Ovary (tissue), 9 donors: ENCODE results near the gene PRLH. TPM values are rescaled to one million over a fixed set of nuclear protein-coding genes. Genes with fewer than 3 reads are reported as not detected.
A peak's percentile ranks its signal among the peaks of the same experiment; 100 is the strongest.

Experiments used
- DNase-seq, 5 donors: peaks; one replicate each; pipeline ENCODE4 v3.0.0-alpha.2; 2019 to 2020
- H3K27ac ChIP-seq, 2 donors: fragments of 200-600 bp; one replicate each; pipeline versions ENCODE4 v1.5.1 to v1.8.0; 2019 to 2022
- H3K27me3 ChIP-seq: fragments of 200-600 bp; one replicate; pipeline ENCODE4 v1.8.0; 2022
- H3K36me3 ChIP-seq: fragments of 200-600 bp; sonication (generic); one replicate; pipeline ENCODE4 v1.5.1; 2019
- H3K4me1 ChIP-seq: one replicate; pipeline ENCODE4 v1.8.1; 2013; ENCODE audit warnings: mild to moderate bottlenecking, moderate library complexity; ENCODE audit not compliant: insufficient read depth
- H3K4me3 ChIP-seq: fragments of 200-600 bp; sonication (generic); one replicate; pipeline ENCODE4 v1.5.1; 2017
- H3K9me3 ChIP-seq, 2 donors: fragments of 200-600 bp in 1 of 2; sonication (generic) in 1 of 2; one replicate each; pipeline versions ENCODE4 v1.5.1 to v1.8.1; 2013 to 2019; ENCODE audit warnings: mild to moderate bottlenecking in 1 of 2, moderate library complexity in 1 of 2
- EP300 ChIP-seq: sonication (generic); formaldehyde crosslinking; IDR thresholded peaks from one replicate; pipeline ENCODE4 v1.6.1; 2017; ENCODE audit warnings: antibody characterized with exemption
- POLR2A ChIP-seq: fragments of 450-650 bp; IDR thresholded peaks from one replicate; pipeline ENCODE4 v1.6.1; 2017; ENCODE audit warnings: antibody characterized with exemption, mild to moderate bottlenecking, moderate library complexity
- WGBS, 3 donors: extraction: QIAGEN DNeasy Blood & Tissue Kit in 1 of 3; methylation state at CpG; one replicate each; pipeline versions ENCODE4 v1.1.5 to v1.1.7; 2013 to 2017; 5-methylcytosine and 5-hydroxymethylcytosine counted together
- intact Hi-C, 4 donors: fragments of 100-400 bp; cut with DNase I; formaldehyde crosslinking; loops; one replicate each; pipeline versions ENCODE4 v1.11.0 to v1.15.1; 2022 to 2023
- polyA plus RNA-seq, 2 donors: library from polyadenylated mRNA; stranded (reverse); fragments of 200-250 nt in 1 of 2; fragments of 350-450 nt in 1 of 2; fragmentation: Illumina TruSeq in 1 of 2; extraction: RNeasy Lipid Tissue Mini Kit (QIAGEN cat#74804) in 1 of 2; gene quantifications; one replicate each; pipeline ENCODE4 v1.2.3, GENCODE V29; 2013 to 2014
- total RNA-seq, 7 donors: library from RNA; depleted of rRNA in 2 of 7; stranded (reverse); fragments of >200 nt in 2 of 7; fragmentation: NEBNext Ultra II Directional in 3 of 7; extraction: Animal tissue kit (Norgen Biotek cat#: 25700) in 3 of 7; gene quantifications; one replicate each; pipeline versions ENCODE4 v1.1.0 to v1.2.4, GENCODE V29; 2016 to 2023
- TF ChIP-seq, protein P1 (sequence below), 3 donors: fragments of 450-650 bp in 2 of 3; fragments of 200-600 bp in 1 of 3; IDR thresholded peaks; one replicate each; pipeline versions ENCODE4 v1.5.1 to v1.8.0; 2016 to 2022; ENCODE audit warnings: antibody characterized with exemption in 3 of 3, mild to moderate bottlenecking in 1 of 3
- donor health status: DM: no; HTN: no; CAD: no; lungs with moderate emphysema.
- donor health status: DM: no; HTN: no; CAD: no.
- donor health status: Bipolar disorder and iron deficiency.
- donor health status: DM: yes; HTN: yes; CAD: no.
- donor health status: DM: no; HTN: no; CAD: no.
- donor health status: DM: yes; HTN: yes; CAD: no.

The PRLH gene
- total and polyA plus RNA-seq, 9 donors = not detected

DNA sequence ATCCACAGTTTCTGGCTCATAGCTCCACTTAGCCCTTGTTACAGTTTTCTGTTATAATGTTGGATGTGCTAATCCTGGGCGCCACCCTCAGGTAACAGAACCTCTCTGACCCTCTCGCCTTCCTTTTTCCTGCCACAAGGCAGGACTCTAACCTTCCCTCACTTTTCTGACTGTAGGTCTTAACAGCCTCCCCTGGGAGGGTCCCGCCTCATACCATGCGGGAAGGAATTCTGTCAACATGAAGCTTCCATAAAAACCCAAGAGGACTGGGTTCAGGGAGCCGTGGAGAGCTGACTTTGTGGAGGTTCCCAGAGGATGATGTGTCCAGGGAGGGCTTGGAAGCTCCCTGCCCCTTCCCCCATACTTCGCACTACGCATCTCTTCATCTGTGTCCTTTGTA lies 36.0 kb downstream of the PRLH start:
- no peaks in the 10 kb centered on the region for H3K36me3 ChIP-seq
- no peaks in the 10 kb centered on the region for H3K9me3 ChIP-seq
- no peaks in the 10 kb centered on the region for H3K27me3 ChIP-seq
- no peak for DNase-seq
- H3K4me3 ChIP-seq = no peak overlapping the region
- no peak overlapping the region for H3K27ac ChIP-seq
- intact Hi-C loops = loop anchor here in 1 of 4 donors (5.0 kb wide), 1 partner anchor 140 kb away; no protein-coding TSS in a partner anchor
- 87 to 90% (median 88%) methylated on average over 7 of the region's 7 CpGs for WGBS, 3 donors
- no peak for TF ChIP-seq EP300
- TF ChIP-seq, protein P1, sequence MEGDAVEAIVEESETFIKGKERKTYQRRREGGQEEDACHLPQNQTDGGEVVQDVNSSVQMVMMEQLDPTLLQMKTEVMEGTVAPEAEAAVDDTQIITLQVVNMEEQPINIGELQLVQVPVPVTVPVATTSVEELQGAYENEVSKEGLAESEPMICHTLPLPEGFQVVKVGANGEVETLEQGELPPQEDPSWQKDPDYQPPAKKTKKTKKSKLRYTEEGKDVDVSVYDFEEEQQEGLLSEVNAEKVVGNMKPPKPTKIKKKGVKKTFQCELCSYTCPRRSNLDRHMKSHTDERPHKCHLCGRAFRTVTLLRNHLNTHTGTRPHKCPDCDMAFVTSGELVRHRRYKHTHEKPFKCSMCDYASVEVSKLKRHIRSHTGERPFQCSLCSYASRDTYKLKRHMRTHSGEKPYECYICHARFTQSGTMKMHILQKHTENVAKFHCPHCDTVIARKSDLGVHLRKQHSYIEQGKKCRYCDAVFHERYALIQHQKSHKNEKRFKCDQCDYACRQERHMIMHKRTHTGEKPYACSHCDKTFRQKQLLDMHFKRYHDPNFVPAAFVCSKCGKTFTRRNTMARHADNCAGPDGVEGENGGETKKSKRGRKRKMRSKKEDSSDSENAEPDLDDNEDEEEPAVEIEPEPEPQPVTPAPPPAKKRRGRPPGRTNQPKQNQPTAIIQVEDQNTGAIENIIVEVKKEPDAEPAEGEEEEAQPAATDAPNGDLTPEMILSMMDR (IDR thresholded peaks at IDR 0.05) = no peak
- no peak for TF ChIP-seq POLR2A
- no peaks in the 10 kb centered on the region for H3K4me1 ChIP-seq

DNA sequence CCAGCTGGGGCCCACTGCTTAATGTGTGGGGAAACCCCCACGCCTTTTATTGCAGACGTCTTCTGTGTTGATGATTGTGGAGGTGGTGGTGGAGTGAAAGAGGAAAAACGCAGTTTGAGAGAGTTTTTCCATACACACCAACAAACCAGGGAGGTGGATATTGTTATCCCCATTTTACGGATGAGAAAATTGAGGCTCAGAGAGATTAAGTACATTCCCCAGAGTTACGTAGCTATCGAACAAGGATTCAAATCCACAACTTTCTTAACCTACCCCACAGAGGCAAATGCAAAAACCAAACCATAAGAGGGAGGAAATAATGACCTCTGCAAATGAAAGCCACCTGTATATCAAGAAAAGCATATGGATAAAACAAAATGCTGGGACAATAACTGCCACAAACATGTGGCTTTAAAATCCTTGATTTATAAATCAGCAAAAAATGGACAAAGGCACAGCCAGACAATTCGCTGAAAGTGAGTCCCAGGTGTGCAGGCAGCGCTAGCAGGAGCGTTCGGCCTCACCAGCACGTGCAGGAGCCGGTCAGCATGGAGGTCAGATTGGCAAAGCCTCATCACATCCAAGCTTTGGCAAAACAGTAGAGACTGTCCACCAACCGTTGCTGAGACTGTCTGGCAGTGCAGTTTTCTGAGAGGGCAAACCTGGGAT lies 36.8 kb downstream of the PRLH start:
- WGBS, 3 donors = 83 to 90% (median 87%) methylated on average over 13 of the region's 13 CpGs
- Histone ChIP-seq H3K27me3 (no peaks in the 10 kb centered on the region), H3K9me3 (no peaks in the 10 kb centered on the region), H3K36me3 (no peaks in the 10 kb centered on the region), H3K4me1 (no peaks in the 10 kb centered on the region), H3K4me3 (no peak overlapping the region), H3K27ac (no peak overlapping the region)
- intact Hi-C loops = loop anchor here in 1 of 4 donors (5.0 kb wide), 1 partner anchor 139 kb away; no protein-coding TSS in a partner anchor
- TF ChIP-seq EP300 = no peak
- TF ChIP-seq POLR2A = no peak
- peak in 1 of 5 donors; percentile 9 for DNase-seq

DNA sequence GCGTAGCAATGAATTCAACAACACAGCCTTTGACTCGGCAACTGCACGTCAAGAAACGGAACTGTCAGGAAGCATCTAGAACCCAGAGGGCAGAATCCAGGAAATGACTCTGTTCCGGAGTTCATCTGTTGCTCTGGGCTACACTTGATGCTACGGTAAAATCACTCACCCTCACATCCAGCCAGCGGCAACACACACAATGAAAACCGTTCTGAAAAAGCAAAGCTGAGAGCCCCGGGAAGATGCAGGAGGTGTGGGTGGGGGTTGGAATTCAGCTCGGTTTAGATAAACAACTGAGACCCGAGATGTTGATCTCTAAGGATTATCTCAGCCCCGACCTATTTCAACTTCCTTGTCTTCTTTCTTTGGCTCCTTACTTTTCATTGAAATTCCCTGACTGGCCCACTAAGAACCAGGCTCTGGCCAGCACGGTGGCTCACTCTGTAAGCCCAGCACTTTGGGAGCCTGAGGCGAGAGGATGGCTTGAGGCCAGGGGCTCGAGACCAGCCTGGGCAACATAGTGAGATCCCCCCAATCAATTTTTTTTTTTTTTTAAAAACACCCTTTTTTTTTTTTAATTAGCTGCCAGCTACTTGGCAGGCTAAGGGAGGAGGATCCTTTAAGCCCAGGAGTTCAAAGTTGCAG lies 37.5 kb downstream of the PRLH start:
- H3K36me3 ChIP-seq = no peaks in the 10 kb centered on the region
- H3K4me1 ChIP-seq = no peaks in the 10 kb centered on the region
- no peak overlapping the region for H3K27ac ChIP-seq
- 54 to 64% (median 61%) methylated on average over 15 of the region's 15 CpGs for WGBS, 3 donors
- H3K9me3 ChIP-seq = no peaks in the 10 kb centered on the region
- intact Hi-C loops = loop anchor here in 1 of 4 donors (5.0 kb wide), 1 partner anchor 138 kb away; no protein-coding TSS in a partner anchor
- no peak for DNase-seq
- TF ChIP-seq POLR2A (no peak), EP300 (no peak)
- TF ChIP-seq, protein P1 (IDR thresholded peaks at IDR 0.05) = no peak
- no peak overlapping the region for H3K4me3 ChIP-seq
- H3K27me3 ChIP-seq = no peaks in the 10 kb centered on the region

DNA sequence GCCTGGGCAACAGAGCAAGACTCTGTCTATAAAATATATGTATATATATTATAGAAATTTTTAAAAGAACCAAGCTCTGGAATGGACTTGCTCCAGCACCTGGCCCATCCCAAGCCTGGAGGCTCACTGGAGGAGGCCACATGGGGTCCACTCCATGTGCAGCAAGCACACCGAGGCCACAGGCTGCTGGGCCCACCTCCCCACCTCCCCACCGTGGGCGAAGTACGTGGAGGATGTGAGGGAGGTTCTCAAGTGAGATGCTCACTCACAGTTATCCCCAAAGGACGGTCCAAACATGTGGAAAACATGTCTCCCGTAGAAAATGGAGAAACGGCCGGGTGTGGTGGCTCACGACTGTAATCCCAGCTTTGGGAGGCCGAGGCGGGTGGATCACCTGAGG lies 38.0 kb downstream of the PRLH start:
- Histone ChIP-seq H3K27ac (no peak overlapping the region), H3K4me1 (no peaks in the 10 kb centered on the region), H3K4me3 (no peak overlapping the region), H3K27me3 (no peaks in the 10 kb centered on the region), H3K36me3 (no peaks in the 10 kb centered on the region), H3K9me3 (no peaks in the 10 kb centered on the region)
- intact Hi-C loops = loop anchor here in 1 of 4 donors (5.0 kb wide), 1 partner anchor 138 kb away; no protein-coding TSS in a partner anchor
- DNase-seq = peak in 1 of 5 donors; percentile 12
- TF ChIP-seq POLR2A = no peak
- TF ChIP-seq, protein P1 (IDR thresholded peaks at IDR 0.05) = no peak
- no peak for TF ChIP-seq EP300
- 82 to 87% (median 84%) methylated on average over 11 of the region's 11 CpGs for WGBS, 3 donors
